Measurements from ENCODE around the gene PAPOLG. TPM values are rescaled to one million over a fixed set of nuclear protein-coding genes. Genes with fewer than 3 reads are reported as not detected.

The PAPOLG gene
- total and polyA plus RNA-seq, 9 of the 15 experiments (the other 6 are each of a cell fraction or from before 2014, with no cell fraction given): 3.9 to 16.3 (median 10.0) TPM

DNA sequence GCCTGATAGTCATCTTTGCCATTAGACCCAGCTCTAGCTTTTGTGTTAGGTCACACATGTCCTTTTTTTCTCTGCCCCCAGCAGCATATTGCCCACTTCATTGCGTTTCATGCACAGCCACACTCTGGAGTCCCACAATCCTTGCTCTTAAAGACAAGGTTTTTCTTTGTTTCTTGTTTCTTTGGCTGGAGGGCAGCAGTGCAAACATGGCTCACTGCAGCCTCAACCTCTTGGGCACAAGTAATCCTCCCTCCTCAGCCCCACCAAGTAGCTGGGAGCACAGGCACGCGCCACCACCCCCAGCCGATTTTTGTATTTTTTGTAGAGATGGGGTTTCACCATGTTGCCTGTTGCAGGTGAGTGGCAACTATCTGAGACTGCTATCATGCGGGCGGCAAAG lies 16.9 kb upstream of the PAPOLG start:
- CTCF ChIA-PET (ENCODE audit: low intra/inter-chr PET ratio): no interaction called here

More for the DNA sequence above, 16.9 kb upstream of the PAPOLG start:
- POLR2A ChIA-PET: interaction anchor here (0.7 to 1.0 kb wide), 3 partner anchors 10 to 124 kb away, joined by 3 read pairs; no protein-coding TSS in a partner anchor
- no peaks in the 10 kb centered on the region for H3K9me1 ChIP-seq (ENCODE audit: control insufficient read depth, insufficient read depth, low read length)
- DNase-seq (ENCODE audit: extremely low read depth in 1 of 4, low spot score in 3 of 4) (no peak), ATAC-seq (no peak), FAIRE-seq (no peak)
- H2AFZ ChIP-seq (ENCODE audit: low read depth, low read length): no peak overlapping the region
- H3K36me3 ChIP-seq (ENCODE audit: control insufficient read depth, insufficient read depth, low read length): no peaks in the 10 kb centered on the region
- no TSS peak for BruUV-seq (replicated peaks)
- H3K27ac ChIP-seq (ENCODE audit: extremely low read depth, low read depth, low read length): no peak overlapping the region
- no peaks in the 10 kb centered on the region for H3K9me3 ChIP-seq (replicated peaks; ENCODE audit: control insufficient read depth, insufficient read depth, low read depth, low read length)
- peaks cover 17 to 24% of the 10 kb centered on the region in 2 experiments; a peak in 3 of 5 replicates for H3K27me3 ChIP-seq (ENCODE audit: control insufficient read depth in 2 of 2, insufficient read depth in 2 of 2, low read length in 2 of 2)
- H3K4me2 ChIP-seq (ENCODE audit: insufficient read depth, low read length): no peak overlapping the region
- peaks cover 0 to 5% of the 10 kb centered on the region in 2 experiments; a peak in 3 of 5 replicates for H3K4me1 ChIP-seq (replicated peaks in 1 of 2; ENCODE audit: control insufficient read depth in 2 of 2, insufficient read depth in 2 of 2, low read length in 2 of 2)
- H3K79me2 ChIP-seq (ENCODE audit: control insufficient read depth, insufficient read depth, low read length): no peaks in the 10 kb centered on the region
- H4K20me1 ChIP-seq (replicated peaks; ENCODE audit: control insufficient read depth, insufficient read depth, low read length): no peaks in the 10 kb centered on the region
- TF ChIP-seq MYNN (IDR thresholded peaks at IDR 0.05): no peak
- no peak for TF ChIP-seq MYNN (CRISPR knock-in tag; IDR thresholded peaks at IDR 0.05)
- TF ChIP-seq, protein P1, sequence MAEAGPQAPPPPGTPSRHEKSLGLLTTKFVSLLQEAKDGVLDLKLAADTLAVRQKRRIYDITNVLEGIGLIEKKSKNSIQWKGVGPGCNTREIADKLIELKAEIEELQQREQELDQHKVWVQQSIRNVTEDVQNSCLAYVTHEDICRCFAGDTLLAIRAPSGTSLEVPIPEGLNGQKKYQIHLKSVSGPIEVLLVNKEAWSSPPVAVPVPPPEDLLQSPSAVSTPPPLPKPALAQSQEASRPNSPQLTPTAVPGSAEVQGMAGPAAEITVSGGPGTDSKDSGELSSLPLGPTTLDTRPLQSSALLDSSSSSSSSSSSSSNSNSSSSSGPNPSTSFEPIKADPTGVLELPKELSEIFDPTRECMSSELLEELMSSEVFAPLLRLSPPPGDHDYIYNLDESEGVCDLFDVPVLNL (CRISPR knock-in tag; IDR thresholded peaks at IDR 0.05; ENCODE audit: low read depth): no peak
- TF ChIP-seq NRF1 (conservative IDR thresholded peaks at IDR 0.05 in 1 of 2, IDR thresholded peaks at IDR 0.05 in 1 of 2): no peak
- TF ChIP-seq AFF4 (CRISPR knock-in tag; IDR thresholded peaks at IDR 0.05): no peak
- TF ChIP-seq IRF2 (CRISPR knock-in tag; IDR thresholded peaks at IDR 0.05): no peak
- TF ChIP-seq RFX7 (CRISPR knock-in tag; IDR thresholded peaks at IDR 0.05): no peak
- TF ChIP-seq, protein P2, sequence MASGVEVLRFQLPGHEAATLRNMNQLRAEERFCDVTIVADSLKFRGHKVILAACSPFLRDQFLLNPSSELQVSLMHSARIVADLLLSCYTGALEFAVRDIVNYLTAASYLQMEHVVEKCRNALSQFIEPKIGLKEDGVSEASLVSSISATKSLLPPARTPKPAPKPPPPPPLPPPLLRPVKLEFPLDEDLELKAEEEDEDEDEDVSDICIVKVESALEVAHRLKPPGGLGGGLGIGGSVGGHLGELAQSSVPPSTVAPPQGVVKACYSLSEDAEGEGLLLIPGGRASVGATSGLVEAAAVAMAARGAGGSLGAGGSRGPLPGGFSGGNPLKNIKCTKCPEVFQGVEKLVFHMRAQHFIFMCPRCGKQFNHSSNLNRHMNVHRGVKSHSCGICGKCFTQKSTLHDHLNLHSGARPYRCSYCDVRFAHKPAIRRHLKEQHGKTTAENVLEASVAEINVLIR (CRISPR knock-in tag; IDR thresholded peaks at IDR 0.05): no peak
- no peak for TF ChIP-seq TAL1 (IDR thresholded peaks at IDR 0.05)
- TF ChIP-seq, protein P3, sequence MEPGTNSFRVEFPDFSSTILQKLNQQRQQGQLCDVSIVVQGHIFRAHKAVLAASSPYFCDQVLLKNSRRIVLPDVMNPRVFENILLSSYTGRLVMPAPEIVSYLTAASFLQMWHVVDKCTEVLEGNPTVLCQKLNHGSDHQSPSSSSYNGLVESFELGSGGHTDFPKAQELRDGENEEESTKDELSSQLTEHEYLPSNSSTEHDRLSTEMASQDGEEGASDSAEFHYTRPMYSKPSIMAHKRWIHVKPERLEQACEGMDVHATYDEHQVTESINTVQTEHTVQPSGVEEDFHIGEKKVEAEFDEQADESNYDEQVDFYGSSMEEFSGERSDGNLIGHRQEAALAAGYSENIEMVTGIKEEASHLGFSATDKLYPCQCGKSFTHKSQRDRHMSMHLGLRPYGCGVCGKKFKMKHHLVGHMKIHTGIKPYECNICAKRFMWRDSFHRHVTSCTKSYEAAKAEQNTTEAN (CRISPR knock-in tag; IDR thresholded peaks at IDR 0.05): no peak
- no peak for TF ChIP-seq TEAD1 (CRISPR knock-in tag; IDR thresholded peaks at IDR 0.05)
- no peak for TF ChIP-seq TAF1 (IDR thresholded peaks at IDR 0.05; ENCODE audit: control insufficient read depth, extremely low read depth, insufficient read depth, low read length, severe bottlenecking)
- TF ChIP-seq ZNF511 (CRISPR knock-in tag; IDR thresholded peaks at IDR 0.05): no peak
- no peak overlapping the region for H3K9ac ChIP-seq (ENCODE audit: insufficient read depth in 1 of 2, low read depth in 2 of 2, low read length in 2 of 2)
- intact Hi-C loops (cut with micrococcal nuclease): no loop called here
- 19% methylated on average over 6 of the region's 6 CpGs for WGBS (ENCODE audit: insufficient coverage, low coverage, missing lambda C conversion rate)
- in situ Hi-C loops (cut with MboI): no loop called here
- no peak overlapping the region for H3K4me3 ChIP-seq
